ENCODE measurements around the gene PRKCH. TPM values are rescaled to one million over a fixed set of nuclear protein-coding genes. Genes with fewer than 3 reads are reported as not detected.

Gene PRKCH
- total RNA-seq, 4 donors from 2014 or later = 17.9 to 105 (median 63.5) TPM

DNA sequence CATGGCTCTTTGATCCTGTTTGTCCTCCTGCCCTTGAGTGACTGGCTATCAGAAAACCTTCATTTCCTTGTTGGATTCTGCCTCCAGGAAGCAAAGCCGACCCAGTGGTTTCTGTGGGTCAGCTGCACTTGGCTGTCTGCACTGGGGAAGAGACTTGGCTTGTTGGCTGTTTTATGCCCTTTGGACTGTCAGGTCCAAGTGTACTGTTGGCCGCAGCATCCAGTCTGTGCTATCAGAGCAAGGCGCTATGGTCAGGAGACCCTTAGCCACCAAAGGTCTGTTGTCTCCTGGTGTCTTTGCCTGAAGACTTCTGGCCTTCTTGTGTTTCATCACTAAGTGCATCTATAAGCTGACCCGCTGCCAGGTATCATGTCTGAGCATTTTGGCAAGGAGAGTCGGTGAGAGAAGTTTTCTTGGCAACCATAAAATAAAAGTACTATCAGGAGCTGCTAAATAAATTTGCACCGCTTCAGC lies 196.6 kb downstream of the PRKCH start:
- DNase-seq = no peak
- intact Hi-C loops (cut with DNase I; ENCODE audit: low total_unique reads) = no loop called here

DNA sequence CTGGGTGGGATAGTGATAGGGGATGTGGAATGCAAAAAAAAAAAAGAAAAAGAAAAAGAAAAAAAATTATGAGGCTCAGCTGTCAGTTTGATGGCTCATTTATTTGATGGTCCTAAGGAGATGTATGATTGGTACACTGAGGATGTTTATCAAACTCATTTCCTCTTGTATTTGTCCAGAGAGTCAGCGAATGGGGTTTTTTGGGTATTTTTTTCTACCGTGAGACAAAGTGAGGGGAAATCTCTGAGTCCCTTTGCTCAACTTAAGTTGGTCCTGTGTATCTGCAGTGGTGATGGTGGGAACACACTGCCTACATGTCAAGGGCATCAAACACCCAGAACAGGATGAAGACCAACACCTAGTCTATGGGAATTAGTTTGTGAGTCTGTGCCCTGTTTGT lies 197.0 kb downstream of the PRKCH start:
- Histone ChIP-seq H3K9me3 (no peaks in the 10 kb centered on the region), H3K36me3 (no peaks in the 10 kb centered on the region), H3K4me3 (no peak overlapping the region), H3K27me3 (no peaks in the 10 kb centered on the region), H3K27ac (no peak overlapping the region), H3K4me1 (no peaks in the 10 kb centered on the region)
- DNase-seq = no peak
- TF ChIP-seq POLR2A (IDR thresholded peaks at IDR 0.05) = no peak
- TF ChIP-seq, protein P1, sequence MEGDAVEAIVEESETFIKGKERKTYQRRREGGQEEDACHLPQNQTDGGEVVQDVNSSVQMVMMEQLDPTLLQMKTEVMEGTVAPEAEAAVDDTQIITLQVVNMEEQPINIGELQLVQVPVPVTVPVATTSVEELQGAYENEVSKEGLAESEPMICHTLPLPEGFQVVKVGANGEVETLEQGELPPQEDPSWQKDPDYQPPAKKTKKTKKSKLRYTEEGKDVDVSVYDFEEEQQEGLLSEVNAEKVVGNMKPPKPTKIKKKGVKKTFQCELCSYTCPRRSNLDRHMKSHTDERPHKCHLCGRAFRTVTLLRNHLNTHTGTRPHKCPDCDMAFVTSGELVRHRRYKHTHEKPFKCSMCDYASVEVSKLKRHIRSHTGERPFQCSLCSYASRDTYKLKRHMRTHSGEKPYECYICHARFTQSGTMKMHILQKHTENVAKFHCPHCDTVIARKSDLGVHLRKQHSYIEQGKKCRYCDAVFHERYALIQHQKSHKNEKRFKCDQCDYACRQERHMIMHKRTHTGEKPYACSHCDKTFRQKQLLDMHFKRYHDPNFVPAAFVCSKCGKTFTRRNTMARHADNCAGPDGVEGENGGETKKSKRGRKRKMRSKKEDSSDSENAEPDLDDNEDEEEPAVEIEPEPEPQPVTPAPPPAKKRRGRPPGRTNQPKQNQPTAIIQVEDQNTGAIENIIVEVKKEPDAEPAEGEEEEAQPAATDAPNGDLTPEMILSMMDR (IDR thresholded peaks at IDR 0.05) = no peak
- intact Hi-C loops (cut with DNase I; ENCODE audit: low total_unique reads) = no loop called here

More for the DNA sequence above, 196.6 kb downstream of the PRKCH start:
- Histone ChIP-seq H3K4me3 (no peak overlapping the region), H3K27ac (no peak overlapping the region), H3K9me3 (no peaks in the 10 kb centered on the region), H3K4me1 (no peaks in the 10 kb centered on the region), H3K36me3 (no peaks in the 10 kb centered on the region), H3K27me3 (no peaks in the 10 kb centered on the region)
- TF ChIP-seq, protein P1 (IDR thresholded peaks at IDR 0.05) = no peak
- TF ChIP-seq POLR2A (IDR thresholded peaks at IDR 0.05) = no peak

DNA sequence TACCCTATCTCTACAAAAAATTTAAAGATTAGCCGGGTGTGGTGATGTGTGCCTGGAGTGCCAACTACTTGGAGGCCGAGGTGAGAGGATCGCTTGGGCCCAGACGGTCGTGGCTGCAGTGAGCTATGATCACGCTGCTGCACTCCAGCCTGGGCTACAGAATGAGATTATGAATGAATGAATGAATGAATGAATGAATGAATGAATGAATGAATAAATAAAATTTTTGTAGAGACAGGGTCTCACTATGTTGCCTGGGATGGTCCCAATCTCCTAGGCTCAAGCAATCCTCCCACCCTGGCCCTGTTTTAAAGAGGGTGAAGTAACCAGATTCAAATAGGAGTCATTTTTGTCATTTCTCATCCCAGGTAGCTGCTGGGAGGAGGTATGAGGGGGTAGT lies 197.7 kb downstream of the PRKCH start:
- no peak for DNase-seq
- no peak for TF ChIP-seq POLR2A (IDR thresholded peaks at IDR 0.05)
- TF ChIP-seq, protein P1 (IDR thresholded peaks at IDR 0.05) = no peak
- Histone ChIP-seq H3K27me3 (no peaks in the 10 kb centered on the region), H3K4me1 (no peaks in the 10 kb centered on the region), H3K36me3 (no peaks in the 10 kb centered on the region), H3K9me3 (no peaks in the 10 kb centered on the region), H3K27ac (no peak overlapping the region), H3K4me3 (no peak overlapping the region)
- intact Hi-C loops (cut with DNase I; ENCODE audit: low total_unique reads) = no loop called here

DNA sequence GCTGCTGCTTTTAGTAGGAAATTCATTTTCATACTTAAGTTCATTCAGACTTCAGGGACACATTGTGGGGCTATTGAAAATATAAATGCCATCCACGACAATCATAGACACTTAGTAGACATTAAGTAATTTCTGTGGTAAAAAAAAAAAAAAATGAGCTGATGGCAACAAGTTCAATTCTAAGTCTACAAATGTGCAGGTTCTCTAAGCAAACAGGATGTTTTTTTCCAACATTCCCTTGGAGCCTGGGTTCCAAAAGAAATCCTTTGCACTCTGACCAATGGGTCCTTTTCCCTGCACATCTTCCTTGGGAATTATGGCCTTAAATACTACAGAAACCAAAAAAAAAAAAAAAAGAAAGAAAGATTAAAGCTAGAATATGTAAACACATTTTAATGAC lies 198.4 kb downstream of the PRKCH start:
- Histone ChIP-seq H3K4me1 (no peaks in the 10 kb centered on the region), H3K27me3 (no peaks in the 10 kb centered on the region), H3K36me3 (no peaks in the 10 kb centered on the region), H3K27ac (no peak overlapping the region), H3K4me3 (no peak overlapping the region), H3K9me3 (no peaks in the 10 kb centered on the region)
- TF ChIP-seq POLR2A (IDR thresholded peaks at IDR 0.05) = no peak
- TF ChIP-seq, protein P1 (IDR thresholded peaks at IDR 0.05) = no peak
- no peak for DNase-seq
- intact Hi-C loops (cut with DNase I; ENCODE audit: low total_unique reads) = no loop called here

DNA sequence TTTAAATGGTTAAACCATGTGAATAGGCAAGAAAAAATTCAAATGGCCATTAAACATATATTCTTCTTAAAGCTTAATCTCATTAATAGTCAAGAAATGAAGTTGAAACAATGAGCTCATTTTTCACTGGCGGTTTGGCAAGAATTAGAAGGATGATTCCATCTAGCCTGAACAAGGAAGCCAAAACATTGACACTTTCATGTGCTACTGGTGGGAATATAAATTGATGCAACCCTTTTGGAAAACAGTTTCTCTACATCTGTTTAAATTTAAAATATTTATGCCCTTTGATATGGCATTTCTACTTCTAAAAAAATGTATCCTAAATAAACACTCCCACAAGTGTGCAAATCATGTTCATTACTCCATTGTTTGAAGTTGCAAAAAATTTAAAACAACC lies 199.2 kb downstream of the PRKCH start:
- no peaks in the 10 kb centered on the region for H3K27me3 ChIP-seq
- H3K36me3 ChIP-seq = no peaks in the 10 kb centered on the region
- no peaks in the 10 kb centered on the region for H3K9me3 ChIP-seq
- no peak for TF ChIP-seq POLR2A (IDR thresholded peaks at IDR 0.05)
- TF ChIP-seq, protein P1 (IDR thresholded peaks at IDR 0.05) = no peak
- no peak overlapping the region for H3K4me3 ChIP-seq
- no peak overlapping the region for H3K27ac ChIP-seq
- intact Hi-C loops (cut with DNase I; ENCODE audit: low total_unique reads) = no loop called here
- no peak for DNase-seq
- H3K4me1 ChIP-seq = no peaks in the 10 kb centered on the region
